Brain pericyte (primary cell): ENCODE results near the gene RAD51B.
"Not testable (repeated sequence)": the region's sequence is repeated elsewhere in the genome, so short reads cannot be mapped to it uniquely, and the experiment has no call there.

Experiments used
- DNase-seq: peaks from one replicate; pipeline ENCODE4 v3.0.0-alpha.2; 2012; ENCODE audit warnings: low read depth, low spot score

The RAD51B gene

GRCh38 chr14:67982711-67983608 is 163.4 kb downstream of the RAD51B start:
- DNase-seq, result no peak

DNA sequence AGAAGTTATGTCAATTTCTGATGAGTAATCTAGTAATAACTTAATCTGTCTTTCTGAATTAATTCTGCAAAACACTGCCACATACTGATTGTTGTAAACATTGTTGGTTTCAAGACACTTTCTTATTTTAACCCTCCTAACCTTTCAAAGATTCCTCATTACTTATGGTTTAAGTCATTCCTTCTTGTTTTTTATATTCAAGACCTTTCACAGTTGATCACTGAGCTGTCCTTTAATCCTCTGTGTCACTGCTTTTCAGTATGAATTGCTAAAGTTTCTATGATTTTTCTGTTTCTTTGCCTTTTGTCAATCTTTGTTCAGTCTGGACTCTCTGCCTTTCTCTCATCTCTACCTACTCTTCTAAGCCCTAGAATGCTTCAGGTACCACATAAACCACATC is 164.7 kb downstream of the RAD51B start:
- no peak for DNase-seq

GRCh38 chr14:67986131-67986841 is 166.7 kb downstream of the RAD51B start:
- no peak for DNase-seq

DNA sequence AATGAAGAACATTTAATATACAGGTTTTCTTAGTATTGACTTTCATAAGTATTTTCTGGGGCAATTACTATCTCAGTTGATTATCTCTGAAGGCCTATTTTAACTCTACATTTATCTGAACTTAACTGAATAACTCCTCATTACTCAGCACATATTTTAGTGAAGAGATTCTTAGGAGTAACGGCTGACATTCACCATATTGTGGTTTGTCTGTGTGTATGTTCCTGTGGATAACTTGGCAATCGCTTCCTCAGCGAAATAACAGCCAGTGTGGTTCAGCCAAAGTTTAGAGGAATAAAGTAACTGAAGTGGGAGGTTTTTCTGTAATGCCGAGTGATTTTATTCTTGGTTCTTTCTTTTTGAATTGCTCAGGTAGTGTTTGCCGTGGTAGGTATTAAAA is 168.0 kb downstream of the RAD51B start:
- peak; percentile 75 for DNase-seq

DNA sequence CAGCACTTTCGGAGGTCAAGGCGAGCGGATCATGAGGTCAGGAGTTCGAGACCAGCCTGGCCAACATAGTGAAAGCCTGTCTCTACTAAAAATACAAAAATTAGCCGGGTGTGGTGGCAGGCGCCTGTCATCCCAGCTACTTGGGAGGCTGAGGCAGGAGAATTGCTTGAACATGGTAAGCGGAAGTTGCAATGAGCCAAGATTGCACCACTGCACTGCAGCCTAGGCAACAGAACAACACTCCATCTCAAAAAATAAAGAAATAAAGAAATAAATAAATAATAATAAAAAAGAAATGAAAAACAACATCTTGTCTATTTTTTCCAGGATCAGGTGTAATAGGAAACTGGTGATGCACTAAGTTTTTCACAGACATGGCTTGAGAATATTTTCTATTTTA is 168.6 kb downstream of the RAD51B start:
- not testable (repeated sequence) for DNase-seq

GRCh38 chr14:67990576-67990975 is 171.0 kb downstream of the RAD51B start:
- DNase-seq, result no peak

DNA sequence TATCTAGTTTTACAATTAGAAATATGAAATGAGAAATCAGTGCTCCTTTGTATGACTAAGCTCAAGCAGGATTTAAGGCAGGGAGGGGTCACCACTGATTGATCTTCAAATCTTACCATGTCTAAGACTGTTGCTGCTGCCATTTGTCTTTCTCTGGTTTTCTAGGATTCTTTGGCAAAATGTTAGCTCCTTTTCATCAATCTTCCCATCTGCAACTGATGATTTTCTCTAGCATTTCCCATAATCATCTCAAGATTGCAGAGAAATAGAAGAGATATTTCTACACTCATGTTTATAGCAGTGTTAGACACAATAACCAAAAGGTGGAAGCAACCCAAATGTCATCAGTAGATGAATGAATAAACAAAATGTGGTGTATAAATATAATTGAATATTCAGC is 175.0 kb downstream of the RAD51B start:
- no peak for DNase-seq

DNA sequence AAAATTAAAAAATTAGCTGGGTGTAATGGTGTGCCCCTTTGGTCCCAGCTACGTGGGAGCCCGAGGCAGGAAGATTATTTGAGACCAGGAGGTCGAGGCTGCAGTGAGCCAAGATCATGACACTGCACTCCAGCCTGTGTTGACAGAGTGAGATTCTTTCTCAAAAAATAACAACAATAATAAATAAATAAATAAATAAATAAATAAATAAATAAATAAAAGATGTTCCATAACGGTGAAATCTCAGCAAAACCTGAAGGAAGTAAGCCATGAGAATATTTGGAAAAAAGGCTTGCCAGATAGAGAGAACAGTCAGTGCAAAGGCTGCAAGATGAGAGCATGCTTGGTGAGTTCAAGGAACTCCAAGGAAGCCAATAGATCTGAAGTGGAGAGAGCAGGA is 176.7 kb downstream of the RAD51B start:
- DNase-seq, result no peak

- DNase-seq, result no peak
Observed at GRCh38 chr14:67998834-67999233, 179.3 kb downstream of the RAD51B start.

DNA sequence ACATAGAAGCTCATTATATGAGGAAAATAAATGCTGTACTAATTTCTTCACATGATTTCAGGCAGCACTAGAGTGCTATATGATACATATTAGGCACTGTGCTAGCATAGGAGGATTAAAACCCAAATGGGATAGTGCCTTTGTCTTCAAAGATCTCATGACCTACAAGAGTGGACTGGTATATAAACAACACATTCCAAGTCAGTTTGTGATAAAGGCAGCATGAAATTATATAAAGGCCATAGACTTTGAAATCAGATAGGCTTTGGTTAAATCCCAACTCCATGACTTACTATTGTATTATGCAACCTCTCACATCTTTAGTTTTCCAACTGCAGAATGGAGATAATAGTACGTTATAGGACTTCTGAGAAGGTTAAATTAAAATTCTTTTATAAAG is 179.7 kb downstream of the RAD51B start:
- DNase-seq, result no peak

GRCh38 chr14:67999705-68000384 is 180.3 kb downstream of the RAD51B start:
- DNase-seq, result no peak

DNA sequence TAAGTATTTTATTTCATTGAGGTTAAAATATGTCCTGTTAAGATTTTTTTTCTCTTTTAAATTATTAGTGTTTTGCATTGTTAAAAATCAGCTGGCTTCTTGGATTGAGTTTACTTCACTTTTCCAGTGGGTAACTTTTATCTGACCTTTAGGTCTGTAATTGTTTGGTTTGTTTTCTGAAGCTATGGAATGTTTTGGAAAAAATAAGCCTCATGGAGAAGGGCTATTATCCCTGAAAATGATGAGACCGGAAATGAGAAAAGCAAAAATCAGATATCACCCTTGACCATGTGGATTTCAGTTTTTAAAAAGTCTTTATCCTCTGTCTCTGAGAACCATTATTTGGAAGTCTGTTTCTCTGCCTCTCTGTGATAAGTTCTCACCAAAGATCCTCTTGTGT is 180.9 kb downstream of the RAD51B start:
- no peak for DNase-seq

GRCh38 chr14:68008491-68008890 is 188.9 kb downstream of the RAD51B start:
- no peak for DNase-seq

DNA sequence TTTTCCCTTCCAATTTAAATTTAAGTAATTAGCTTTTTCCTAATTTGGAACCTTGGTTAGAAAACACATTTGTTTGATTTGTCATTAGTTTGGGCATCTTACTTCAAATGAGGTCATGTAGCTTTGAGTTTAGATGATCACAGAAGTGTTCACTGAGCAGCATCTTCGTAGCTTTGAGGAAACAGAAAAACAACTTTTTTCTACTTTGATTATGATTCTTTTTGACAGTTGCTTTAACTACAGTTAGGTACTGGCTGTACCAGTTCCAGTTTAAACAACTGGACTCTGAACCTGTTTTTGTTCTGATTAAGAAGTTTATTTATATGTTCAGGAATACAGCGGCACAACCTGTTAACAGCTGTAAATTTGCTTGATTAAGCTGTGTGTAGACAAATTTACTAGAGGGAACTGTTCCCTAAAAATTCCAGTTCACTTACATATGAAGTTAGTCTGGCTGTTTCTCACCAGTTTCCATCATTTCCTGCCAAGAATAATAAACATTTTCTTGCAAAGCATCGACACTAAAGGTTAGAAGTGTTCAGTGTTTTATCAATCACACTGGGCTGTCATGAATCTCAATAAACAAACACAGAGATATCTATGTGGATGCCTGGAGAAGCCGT is 191.9 kb downstream of the RAD51B start:
- peak; percentile 45 for DNase-seq

DNA sequence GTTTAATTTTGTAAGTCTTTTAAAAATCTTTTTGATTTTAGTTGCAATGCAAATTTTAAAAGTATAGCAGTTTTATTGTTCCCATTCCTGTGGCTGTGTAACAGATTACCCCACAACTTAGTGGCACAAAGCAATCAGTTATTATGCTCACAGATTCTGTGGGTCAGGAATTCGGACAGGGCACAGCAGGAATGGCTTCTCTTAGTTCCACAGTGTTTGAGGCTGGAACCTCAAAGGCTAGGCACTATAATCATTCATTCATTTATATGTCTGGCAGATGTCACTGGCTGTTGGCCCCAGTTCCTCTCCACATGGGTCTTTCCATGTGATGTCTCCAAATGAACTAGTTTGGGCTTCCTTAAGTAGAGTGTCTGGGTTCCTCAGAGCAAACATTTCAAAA is 193.3 kb downstream of the RAD51B start:
- no peak for DNase-seq

DNA sequence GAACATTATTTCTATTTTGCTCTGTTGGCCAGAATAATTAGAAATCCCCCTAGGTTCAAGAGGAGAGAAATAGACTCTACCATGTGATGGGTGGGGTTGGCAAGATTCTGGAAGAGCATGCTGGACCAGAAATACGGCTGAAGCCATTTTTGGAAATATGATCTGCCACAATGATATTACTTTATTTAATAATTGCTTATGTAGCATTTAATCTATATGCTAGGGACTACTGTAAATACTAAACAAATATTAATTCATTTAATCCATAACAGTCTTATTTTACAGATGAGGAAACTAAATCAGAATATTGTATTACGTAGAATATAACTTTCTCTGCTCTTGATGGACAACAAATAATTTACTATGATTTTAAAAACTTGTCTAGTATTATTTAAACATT is 193.7 kb downstream of the RAD51B start:
- no peak for DNase-seq

DNA sequence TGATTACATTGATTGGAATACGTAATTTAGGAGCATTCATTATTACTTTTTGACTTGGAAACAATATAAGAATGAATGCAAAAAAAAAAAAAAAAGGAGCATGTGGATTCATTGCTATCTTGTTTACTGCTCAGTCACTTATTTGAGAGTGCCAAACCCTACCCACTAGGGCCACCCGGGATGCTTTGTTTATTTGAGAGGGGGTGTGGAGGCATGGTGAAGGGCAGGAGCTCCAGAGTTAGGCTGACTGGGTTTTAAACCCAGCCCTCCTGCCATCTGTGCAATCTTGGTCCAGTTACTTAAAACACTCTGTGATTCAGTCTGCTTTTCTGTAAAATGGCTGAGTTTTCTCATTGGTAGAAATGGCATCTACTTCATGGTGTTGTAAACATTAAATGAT is 195.2 kb downstream of the RAD51B start:
- DNase-seq, result no peak

GRCh38 chr14:68015356-68016254 is 196.0 kb downstream of the RAD51B start:
- no peak for DNase-seq

GRCh38 chr14:68016255-68016914 is 196.8 kb downstream of the RAD51B start:
- no peak for DNase-seq

DNA sequence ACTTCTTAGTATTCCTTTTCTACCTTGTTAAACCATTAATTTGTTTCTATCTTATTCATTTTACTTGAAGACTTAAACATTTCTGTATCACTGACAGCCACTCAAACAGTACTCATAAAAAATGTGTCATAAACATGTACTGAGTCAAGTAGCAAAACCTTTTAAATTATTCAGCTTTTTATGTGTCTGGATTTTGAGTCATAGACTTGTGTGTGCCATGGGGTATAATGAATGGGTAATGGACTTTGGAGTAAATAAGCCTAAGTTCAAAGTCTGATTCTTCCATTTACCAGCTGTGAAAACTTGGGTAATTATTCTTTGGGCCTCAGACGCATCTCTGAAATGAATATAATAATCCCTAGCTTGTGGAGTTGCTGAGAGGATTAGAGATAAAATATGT is 199.0 kb downstream of the RAD51B start:
- no peak for DNase-seq
